ENCODE measurements around the gene BAZ1A. TPM values are rescaled to one million over a fixed set of nuclear protein-coding genes. Genes with fewer than 3 reads are reported as not detected.
A peak's percentile ranks its signal among the peaks of the same experiment; 100 is the strongest.

The BAZ1A gene
- total RNA-seq, 1 donor from 2014 or later = 35.9 TPM

- Histone ChIP-seq H3K36me3 (no peaks in the 10 kb centered on the region), H3K4me3 (no peak overlapping the region), H3K27ac (no peak overlapping the region), H3K27me3 (no peaks in the 10 kb centered on the region), H3K9me3 (no peaks in the 10 kb centered on the region), H3K4me1 (no peaks in the 10 kb centered on the region)
- ATAC-seq (peak; percentile 25), DNase-seq (no peak)
- TF ChIP-seq CTCF (IDR thresholded peaks at IDR 0.05) = no peak
- intact Hi-C loops (cut with DNase I) = no loop called here
Measured at GRCh38 chr14:34733245-34733644, 141.9 kb downstream of the BAZ1A start.

- Histone ChIP-seq H3K9me3 (no peaks in the 10 kb centered on the region), H3K4me3 (no peak overlapping the region), H3K4me1 (no peaks in the 10 kb centered on the region), H3K36me3 (no peaks in the 10 kb centered on the region), H3K27ac (no peak overlapping the region), H3K27me3 (no peaks in the 10 kb centered on the region)
- TF ChIP-seq CTCF (IDR thresholded peaks at IDR 0.05) = no peak
- intact Hi-C loops (cut with DNase I) = no loop called here
- no peak for DNase-seq
- ATAC-seq = no peak
Measured at GRCh38 chr14:34732802-34733201, 142.4 kb downstream of the BAZ1A start.

GRCh38 chr14:34723867-34724266 is 151.3 kb downstream of the BAZ1A start:
- ATAC-seq (no peak), DNase-seq (no peak)
- intact Hi-C loops (cut with DNase I) = loop anchor here (5.0 kb wide), 1 partner anchor 52 kb away; no protein-coding TSS in a partner anchor
- H3K27me3 ChIP-seq = no peaks in the 10 kb centered on the region
- H3K27ac ChIP-seq = no peak overlapping the region
- H3K4me3 ChIP-seq = no peak overlapping the region
- H3K36me3 ChIP-seq = no peaks in the 10 kb centered on the region
- peaks cover 2% of the 10 kb centered on the region for H3K4me1 ChIP-seq
- TF ChIP-seq CTCF (IDR thresholded peaks at IDR 0.05) = no peak
- no peaks in the 10 kb centered on the region for H3K9me3 ChIP-seq

GRCh38 chr14:34722723-34723545 is 152.2 kb downstream of the BAZ1A start:
- H3K9me3 ChIP-seq = no peaks in the 10 kb centered on the region
- peak; percentile 86 for ATAC-seq
- DNase-seq = no peak
- no peak overlapping the region for H3K4me3 ChIP-seq
- peak; percentile 83 for TF ChIP-seq CTCF (IDR thresholded peaks at IDR 0.05)
- H3K27me3 ChIP-seq = no peaks in the 10 kb centered on the region
- intact Hi-C loops (cut with DNase I) = loop anchor here (5.0 kb wide), 1 partner anchor 51 kb away; no protein-coding TSS in a partner anchor
- H3K27ac ChIP-seq = no peak overlapping the region
- H3K36me3 ChIP-seq = no peaks in the 10 kb centered on the region
- H3K4me1 ChIP-seq = peaks cover 2% of the 10 kb centered on the region

GRCh38 chr14:34721129-34721528 is 154.0 kb downstream of the BAZ1A start:
- no peak for TF ChIP-seq CTCF (IDR thresholded peaks at IDR 0.05)
- Histone ChIP-seq H3K27ac (no peak overlapping the region), H3K9me3 (no peaks in the 10 kb centered on the region), H3K27me3 (no peaks in the 10 kb centered on the region), H3K36me3 (no peaks in the 10 kb centered on the region), H3K4me1 (peaks cover 2% of the 10 kb centered on the region), H3K4me3 (no peak overlapping the region)
- no peak for ATAC-seq
- no peak for DNase-seq
- intact Hi-C loops (cut with DNase I) = loop anchor here (5.0 kb wide), 1 partner anchor 49 kb away; no protein-coding TSS in a partner anchor
